ENCODE measurements around the gene NES.

DNA sequence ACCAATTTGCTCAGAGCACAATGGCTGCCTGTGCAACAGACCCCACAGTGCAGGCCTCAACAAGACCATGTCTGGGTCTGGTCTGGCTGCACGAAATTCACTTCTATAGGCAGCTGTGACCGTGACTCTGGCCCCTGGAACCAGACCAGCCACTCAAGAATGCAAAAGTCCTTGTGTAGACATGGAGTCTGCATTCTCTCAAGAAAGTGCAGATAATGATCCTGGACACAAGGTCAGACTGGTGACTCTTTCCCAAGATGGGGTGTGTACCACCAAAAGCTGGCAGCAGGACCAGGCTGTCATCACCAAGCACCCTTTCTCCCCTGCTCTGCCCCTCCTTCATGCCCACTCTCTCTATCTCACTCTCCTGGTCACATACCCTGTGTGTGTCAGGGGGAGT lies 43.9 kb upstream of the NES start:
- TF ChIP-seq, protein P1, sequence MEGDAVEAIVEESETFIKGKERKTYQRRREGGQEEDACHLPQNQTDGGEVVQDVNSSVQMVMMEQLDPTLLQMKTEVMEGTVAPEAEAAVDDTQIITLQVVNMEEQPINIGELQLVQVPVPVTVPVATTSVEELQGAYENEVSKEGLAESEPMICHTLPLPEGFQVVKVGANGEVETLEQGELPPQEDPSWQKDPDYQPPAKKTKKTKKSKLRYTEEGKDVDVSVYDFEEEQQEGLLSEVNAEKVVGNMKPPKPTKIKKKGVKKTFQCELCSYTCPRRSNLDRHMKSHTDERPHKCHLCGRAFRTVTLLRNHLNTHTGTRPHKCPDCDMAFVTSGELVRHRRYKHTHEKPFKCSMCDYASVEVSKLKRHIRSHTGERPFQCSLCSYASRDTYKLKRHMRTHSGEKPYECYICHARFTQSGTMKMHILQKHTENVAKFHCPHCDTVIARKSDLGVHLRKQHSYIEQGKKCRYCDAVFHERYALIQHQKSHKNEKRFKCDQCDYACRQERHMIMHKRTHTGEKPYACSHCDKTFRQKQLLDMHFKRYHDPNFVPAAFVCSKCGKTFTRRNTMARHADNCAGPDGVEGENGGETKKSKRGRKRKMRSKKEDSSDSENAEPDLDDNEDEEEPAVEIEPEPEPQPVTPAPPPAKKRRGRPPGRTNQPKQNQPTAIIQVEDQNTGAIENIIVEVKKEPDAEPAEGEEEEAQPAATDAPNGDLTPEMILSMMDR (IDR thresholded peaks at IDR 0.05; ENCODE audit: borderline replicate concordance, extremely low read depth, low read length, poor library complexity, severe bottlenecking) = no peak
- no peak for TF ChIP-seq EZH2 (IDR thresholded peaks at IDR 0.05; ENCODE audit: borderline replicate concordance, low read depth, low read length, severe bottlenecking)

Measured in DND-41 (cell line).